Activated T-helper 17 cell treated with anti-CD3 and anti-CD28 coated beads, Interleukin-2, amount 50 U/mL, for 72 hours (primary cell): ENCODE data around the gene DPEP2. TPM values are rescaled to one million over a fixed set of nuclear protein-coding genes. Genes with fewer than 3 reads are reported as not detected.
A peak's percentile ranks its signal among the peaks of the same experiment; 100 is the strongest.
"Not testable (repeated sequence)": the region's sequence is repeated elsewhere in the genome, so short reads cannot be mapped to it uniquely, and the experiment has no call there.

Source experiments
- ATAC-seq: fragments of 150-1000 bp; cut with Tn5 transposase; replicated peaks from 2 replicates; pipeline ENCODE4 v1.10.0; 2021; ENCODE audit warnings: mild to moderate bottlenecking, moderate library complexity
- H3K27ac Mint-ChIP-seq: one replicate; pipeline ENCODE4 v1.8.0; 2022; ENCODE audit warnings: mixed read lengths
- H3K27me3 Mint-ChIP-seq: one replicate; pipeline ENCODE4 v1.8.0; 2022; ENCODE audit warnings: mixed read lengths
- H3K36me3 Mint-ChIP-seq: one replicate; pipeline ENCODE4 v1.8.0; 2022; ENCODE audit warnings: low read depth, mild to moderate bottlenecking, mixed read lengths
- H3K4me1 Mint-ChIP-seq: one replicate; pipeline ENCODE4 v1.8.0; 2022; ENCODE audit warnings: mixed read lengths
- H3K4me3 Mint-ChIP-seq: one replicate; pipeline ENCODE4 v1.8.0; 2022; ENCODE audit warnings: mild to moderate bottlenecking, mixed read lengths
- H3K9me3 Mint-ChIP-seq: one replicate; pipeline ENCODE4 v1.8.0; 2022; ENCODE audit warnings: mixed read lengths
- total RNA-seq, 2 donors: library from RNA; stranded (reverse); gene quantifications; one replicate each; pipeline ENCODE4 v1.2.3, GENCODE V29; 2022

Gene DPEP2, protein sequence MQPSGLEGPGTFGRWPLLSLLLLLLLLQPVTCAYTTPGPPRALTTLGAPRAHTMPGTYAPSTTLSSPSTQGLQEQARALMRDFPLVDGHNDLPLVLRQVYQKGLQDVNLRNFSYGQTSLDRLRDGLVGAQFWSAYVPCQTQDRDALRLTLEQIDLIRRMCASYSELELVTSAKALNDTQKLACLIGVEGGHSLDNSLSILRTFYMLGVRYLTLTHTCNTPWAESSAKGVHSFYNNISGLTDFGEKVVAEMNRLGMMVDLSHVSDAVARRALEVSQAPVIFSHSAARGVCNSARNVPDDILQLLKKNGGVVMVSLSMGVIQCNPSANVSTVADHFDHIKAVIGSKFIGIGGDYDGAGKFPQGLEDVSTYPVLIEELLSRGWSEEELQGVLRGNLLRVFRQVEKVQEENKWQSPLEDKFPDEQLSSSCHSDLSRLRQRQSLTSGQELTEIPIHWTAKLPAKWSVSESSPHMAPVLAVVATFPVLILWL
- 1 to 10 TPM; 2.8 to 7.3 TPM for total RNA-seq

DNA sequence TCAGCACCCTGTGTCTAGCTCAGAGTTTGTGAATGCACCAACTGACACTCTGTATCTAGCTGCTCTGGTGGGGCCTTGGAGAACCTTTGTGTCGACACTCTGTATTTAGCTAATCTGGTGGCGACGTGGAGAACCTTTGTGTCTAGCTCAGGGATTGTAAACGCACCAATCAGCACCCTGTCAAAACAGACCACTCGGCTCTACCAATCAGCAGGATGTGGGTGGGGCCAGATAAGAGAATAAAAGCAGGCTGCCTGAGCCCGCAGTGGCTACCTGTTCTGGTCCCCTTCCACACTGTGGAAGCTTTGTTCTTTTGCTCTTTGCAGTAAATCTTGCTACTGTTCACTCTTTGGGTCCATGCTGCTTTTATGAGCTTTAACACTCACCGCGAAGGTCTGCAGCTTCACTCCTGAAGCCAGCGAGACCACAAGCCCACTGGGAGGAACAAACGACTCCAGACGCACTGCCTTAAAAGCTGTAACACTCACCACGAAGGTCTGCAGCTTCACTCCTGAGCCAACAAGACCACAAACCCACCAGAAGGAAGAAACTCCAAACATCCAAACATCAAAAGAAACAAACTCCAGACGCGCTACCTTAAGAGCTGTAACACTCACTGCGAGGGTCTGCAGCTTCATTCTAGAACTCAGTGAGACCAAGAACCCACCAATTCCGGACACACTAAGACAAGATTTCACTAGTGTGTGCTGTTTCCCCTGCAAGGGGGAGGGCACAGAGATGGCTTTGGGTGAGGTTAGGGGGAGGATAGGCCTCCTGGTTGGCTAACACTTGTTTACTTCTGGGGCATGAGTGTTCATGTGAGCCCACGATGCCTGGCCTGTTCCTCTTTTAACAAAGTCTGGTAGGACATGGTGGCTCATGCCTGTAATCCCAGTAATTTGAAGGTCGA is at the start of gene DPEP2:
Gene DPEP2 (minus strand): TSS at position 706 of the 910 bp plus-strand sequence. CDS start 6,272 bp downstream, outside the sequence.
- H3K36me3 Mint-ChIP-seq, H3K27me3 Mint-ChIP-seq, H3K9me3 Mint-ChIP-seq: not testable (repeated sequence)
- ATAC-seq: peak; percentile 87
- peak within 1 kb of the TSS; percentile 77 for H3K4me3 Mint-ChIP-seq
- H3K27ac Mint-ChIP-seq: peak within 1 kb of the TSS; percentile 83
- H3K4me1 Mint-ChIP-seq: peaks cover 25% of the 10 kb centered on the region

DNA sequence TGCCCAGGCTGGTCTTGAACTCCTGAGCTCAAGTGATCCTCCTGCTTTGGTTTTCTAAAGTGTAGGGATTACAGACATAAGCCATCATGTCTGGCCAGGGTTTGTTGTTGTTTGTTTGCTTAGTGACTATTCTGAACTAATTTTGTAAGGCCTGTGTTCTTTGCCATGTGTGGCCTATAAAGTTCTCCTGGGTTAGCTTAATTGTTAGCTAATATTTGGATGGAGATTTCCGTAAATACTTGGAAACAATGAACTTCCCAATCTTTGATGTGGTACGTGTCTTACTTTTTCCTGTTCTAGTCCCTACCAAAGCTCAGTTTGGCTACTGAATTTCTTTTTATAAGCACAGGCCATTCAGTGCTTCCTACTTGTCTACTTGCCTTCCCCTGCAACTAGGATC is 48.7 kb upstream of the DPEP2 start:
- ATAC-seq: no peak
- Mint-ChIP-seq H3K4me1 (no peaks in the 10 kb centered on the region), H3K27ac (no peak overlapping the region), H3K9me3 (no peaks in the 10 kb centered on the region), H3K4me3 (no peak overlapping the region), H3K27me3 (no peaks in the 10 kb centered on the region), H3K36me3 (peaks cover 83% of the 10 kb centered on the region)

DNA sequence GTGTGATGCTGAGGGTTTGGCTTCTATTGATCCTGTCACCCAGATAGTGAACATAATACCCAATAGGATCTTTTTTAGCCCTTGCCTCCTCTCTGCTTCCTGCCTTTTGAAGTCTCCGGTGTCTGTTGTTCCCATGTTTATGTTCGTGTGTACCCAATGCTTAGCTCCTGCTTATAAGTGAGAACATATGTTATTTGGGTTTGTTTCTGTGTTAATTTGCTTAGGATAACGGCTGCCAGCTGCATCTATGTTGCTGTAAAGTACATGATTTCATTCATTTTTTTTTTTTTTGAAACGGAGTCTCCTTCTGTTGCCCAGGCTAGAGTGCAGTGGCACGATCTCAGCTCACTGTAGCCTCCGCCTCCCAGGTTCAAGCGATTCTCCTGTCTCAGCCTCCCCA is 46.8 kb upstream of the DPEP2 start:
- H3K4me3 Mint-ChIP-seq: no peak overlapping the region
- no peaks in the 10 kb centered on the region for H3K9me3 Mint-ChIP-seq
- no peak for ATAC-seq
- H3K4me1 Mint-ChIP-seq: no peaks in the 10 kb centered on the region
- H3K36me3 Mint-ChIP-seq: peaks cover 74% of the 10 kb centered on the region
- H3K27me3 Mint-ChIP-seq: no peaks in the 10 kb centered on the region
- no peak overlapping the region for H3K27ac Mint-ChIP-seq

- H3K9me3 Mint-ChIP-seq: no peaks in the 10 kb centered on the region
Observed at GRCh38 chr16:68041783-68042182, 42.5 kb upstream of the DPEP2 start.

DNA sequence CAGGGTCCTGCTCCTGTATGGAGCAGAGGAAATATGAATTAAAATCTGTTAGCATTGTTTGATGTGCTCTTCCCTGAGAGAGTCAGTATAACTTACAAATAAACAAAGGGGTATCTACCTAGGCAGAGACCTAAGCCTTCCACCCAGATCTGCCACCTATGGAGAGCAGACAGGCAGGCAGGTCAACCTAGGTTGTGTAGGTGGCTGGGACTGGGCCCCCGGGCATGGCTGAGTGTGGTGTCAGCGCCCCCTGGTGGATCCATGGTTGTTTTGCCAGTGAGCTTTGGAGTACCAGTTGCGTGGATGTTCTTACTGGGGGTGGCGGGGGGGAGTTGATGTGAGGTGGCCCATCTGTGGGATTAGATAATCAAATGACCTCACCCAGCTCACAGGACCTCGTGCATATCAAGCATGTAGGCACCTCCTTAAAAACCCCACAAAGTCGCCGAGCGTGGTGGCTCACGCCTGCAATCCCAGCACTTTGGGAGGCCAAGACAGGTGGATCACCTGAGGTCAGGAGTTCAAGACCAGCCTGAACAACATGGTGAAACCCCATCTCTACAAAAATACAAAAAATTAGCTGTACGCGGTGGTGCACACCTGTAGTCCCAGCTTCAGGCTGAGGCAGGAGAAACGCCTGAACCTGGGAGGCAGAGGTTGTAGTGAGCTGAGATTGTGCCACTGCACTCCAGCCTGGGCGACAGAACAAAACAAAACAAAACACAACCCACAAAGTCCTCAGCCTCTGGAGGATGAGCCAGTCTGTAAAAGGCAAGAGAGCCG is 41.4 kb upstream of the DPEP2 start:
- peak overlapping the region; percentile 60 for H3K27ac Mint-ChIP-seq
- H3K9me3 Mint-ChIP-seq: no peaks in the 10 kb centered on the region
- no peak overlapping the region for H3K4me3 Mint-ChIP-seq
- no peaks in the 10 kb centered on the region for H3K27me3 Mint-ChIP-seq
- peak; percentile 99 for ATAC-seq
- H3K4me1 Mint-ChIP-seq: peaks cover 9% of the 10 kb centered on the region
- H3K36me3 Mint-ChIP-seq: peaks cover 60% of the 10 kb centered on the region

More at GRCh38 chr16:68041783-68042182, 42.5 kb upstream of the DPEP2 start:
- no peak overlapping the region for H3K27ac Mint-ChIP-seq
- peaks cover 65% of the 10 kb centered on the region for H3K36me3 Mint-ChIP-seq
- ATAC-seq: no peak
- peaks cover 9% of the 10 kb centered on the region for H3K4me1 Mint-ChIP-seq
- no peaks in the 10 kb centered on the region for H3K27me3 Mint-ChIP-seq
- no peak overlapping the region for H3K4me3 Mint-ChIP-seq

- peaks cover 9% of the 10 kb centered on the region for H3K4me1 Mint-ChIP-seq
- H3K27ac Mint-ChIP-seq: no peak overlapping the region
Observed at GRCh38 chr16:68037841-68038597, 38.7 kb upstream of the DPEP2 start.

DNA sequence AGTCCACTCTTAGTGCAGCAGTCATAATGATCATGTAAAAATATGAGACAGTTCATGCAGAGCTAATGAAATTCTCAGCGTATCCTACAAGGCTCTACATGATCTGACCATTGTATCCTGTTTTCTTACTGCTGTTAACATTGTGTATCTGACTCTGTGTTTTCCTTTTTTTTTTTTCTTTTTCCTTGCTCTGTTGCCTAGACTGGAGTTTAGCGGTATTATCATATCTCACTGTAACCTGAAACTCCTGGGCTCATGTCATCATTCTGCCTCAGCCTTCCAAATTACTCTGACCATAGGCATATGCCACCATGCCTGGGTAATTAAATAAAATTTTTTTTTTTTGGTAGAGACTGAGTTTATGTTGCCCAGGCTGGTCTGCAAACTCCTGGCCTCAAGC is 35.9 kb upstream of the DPEP2 start:
- peaks cover 10% of the 10 kb centered on the region for H3K4me1 Mint-ChIP-seq
- H3K9me3 Mint-ChIP-seq: no peaks in the 10 kb centered on the region
- H3K36me3 Mint-ChIP-seq: peaks cover 62% of the 10 kb centered on the region
- H3K4me3 Mint-ChIP-seq: no peak overlapping the region
- no peak for ATAC-seq
- no peaks in the 10 kb centered on the region for H3K27me3 Mint-ChIP-seq
- H3K27ac Mint-ChIP-seq: no peak overlapping the region

More at GRCh38 chr16:68037841-68038597, 38.7 kb upstream of the DPEP2 start:
- ATAC-seq: no peak
- H3K36me3 Mint-ChIP-seq: peaks cover 57% of the 10 kb centered on the region
- H3K9me3 Mint-ChIP-seq: no peaks in the 10 kb centered on the region
- no peak overlapping the region for H3K4me3 Mint-ChIP-seq
- no peaks in the 10 kb centered on the region for H3K27me3 Mint-ChIP-seq

- H3K4me1 Mint-ChIP-seq: peaks cover 5% of the 10 kb centered on the region
- H3K36me3 Mint-ChIP-seq: peaks cover 53% of the 10 kb centered on the region
- no peak for ATAC-seq
- no peak overlapping the region for H3K27ac Mint-ChIP-seq
- no peaks in the 10 kb centered on the region for H3K27me3 Mint-ChIP-seq
- H3K4me3 Mint-ChIP-seq: no peak overlapping the region
- H3K9me3 Mint-ChIP-seq: no peaks in the 10 kb centered on the region
Observed at GRCh38 chr16:68033101-68033500, 33.8 kb upstream of the DPEP2 start.

GRCh38 chr16:68031951-68032350 is 32.7 kb upstream of the DPEP2 start:
- Mint-ChIP-seq H3K27me3 (no peaks in the 10 kb centered on the region), H3K4me1 (peaks cover 5% of the 10 kb centered on the region), H3K27ac (peak overlapping the region; percentile 55), H3K36me3 (peaks cover 58% of the 10 kb centered on the region), H3K4me3 (no peak overlapping the region), H3K9me3 (no peaks in the 10 kb centered on the region)
- ATAC-seq: peak; percentile 49

DNA sequence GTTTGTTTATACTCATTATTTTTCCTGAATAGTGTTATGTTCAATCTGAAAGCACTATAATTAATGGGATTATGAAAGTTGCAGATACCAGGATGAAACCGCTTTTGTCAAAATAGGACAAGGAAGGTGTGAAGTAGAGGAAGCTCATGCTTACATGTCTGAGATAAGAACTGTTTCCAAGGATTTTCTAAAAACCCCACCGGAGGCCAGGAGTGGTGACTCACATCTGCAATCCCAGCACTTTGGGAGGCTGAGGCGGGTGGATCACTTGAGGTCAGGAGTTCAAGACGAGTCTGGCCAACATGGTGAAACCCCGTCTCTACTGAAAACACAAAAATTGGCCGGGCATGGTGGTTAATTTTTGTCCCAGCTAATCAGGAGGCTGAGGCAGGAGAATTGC is 30.8 kb upstream of the DPEP2 start:
- ATAC-seq: not testable (repeated sequence)

DNA sequence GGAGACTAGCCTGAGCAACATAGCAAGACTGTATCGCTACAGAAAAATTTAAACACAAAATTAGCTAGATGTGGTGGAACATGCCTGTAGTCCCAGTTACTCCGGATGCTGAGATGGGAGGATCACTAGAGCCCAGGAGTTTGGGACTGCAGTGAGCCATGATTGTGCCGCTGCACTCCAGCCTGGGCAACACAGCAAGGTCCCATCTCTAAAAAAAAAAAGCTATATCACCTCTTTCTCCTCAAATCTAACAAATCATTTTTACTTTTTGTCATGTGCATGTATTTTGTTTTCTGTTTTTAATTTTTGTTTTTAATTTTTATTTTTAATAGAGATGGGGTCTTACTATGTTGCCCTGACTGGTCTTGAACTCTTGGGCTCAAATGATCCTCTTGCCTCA is 29.7 kb upstream of the DPEP2 start:
- H3K4me1 Mint-ChIP-seq: peaks cover 5% of the 10 kb centered on the region
- H3K4me3 Mint-ChIP-seq: no peak overlapping the region
- no peaks in the 10 kb centered on the region for H3K27me3 Mint-ChIP-seq
- ATAC-seq: no peak
- no peak overlapping the region for H3K27ac Mint-ChIP-seq
- H3K36me3 Mint-ChIP-seq: peaks cover 64% of the 10 kb centered on the region
- no peaks in the 10 kb centered on the region for H3K9me3 Mint-ChIP-seq

More for the DNA sequence above, 30.8 kb upstream of the DPEP2 start:
- H3K9me3 Mint-ChIP-seq, H3K4me3 Mint-ChIP-seq, H3K27me3 Mint-ChIP-seq, H3K27ac Mint-ChIP-seq, H3K4me1 Mint-ChIP-seq: not testable (repeated sequence)
- H3K36me3 Mint-ChIP-seq: peaks cover 66% of the 10 kb centered on the region

DNA sequence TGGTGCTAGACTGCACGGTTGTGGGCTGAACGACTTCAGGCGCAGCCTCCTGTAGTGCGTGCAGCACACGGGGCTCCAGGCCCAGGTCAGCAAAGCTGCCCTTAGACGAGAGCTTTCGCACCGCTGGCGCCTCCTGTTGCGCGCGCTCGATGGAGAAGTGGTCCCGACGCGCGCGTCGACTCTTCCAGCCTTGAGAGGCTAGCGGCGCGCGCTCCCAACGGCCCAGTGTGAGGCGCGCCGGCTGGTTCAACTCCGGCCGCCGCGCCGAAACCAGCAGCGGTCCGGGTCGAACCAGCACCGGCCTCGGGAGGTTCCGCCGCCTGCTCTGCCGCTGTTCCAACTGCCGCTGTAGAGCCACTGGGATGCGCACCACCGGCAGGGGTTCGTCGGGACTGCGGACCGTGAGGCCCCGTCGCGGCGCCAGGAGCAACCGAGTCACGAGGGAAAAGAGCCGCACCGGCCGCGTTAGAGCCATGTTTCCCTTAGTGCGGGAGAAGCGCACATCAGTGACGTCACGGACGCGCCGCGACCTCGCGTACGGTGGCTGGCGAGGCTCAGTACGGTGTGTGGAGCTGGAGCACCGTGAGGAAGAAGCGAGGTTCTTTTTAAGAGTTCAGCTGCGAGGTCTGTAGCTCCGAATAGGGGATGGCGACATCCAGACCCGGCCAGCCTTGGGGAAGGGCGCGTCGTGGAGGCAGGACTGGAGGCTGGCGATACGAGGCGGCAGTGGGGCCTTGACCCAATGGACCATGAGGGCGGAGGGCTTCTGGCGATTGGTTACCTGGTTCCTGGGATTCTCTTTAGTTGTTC is 23.6 kb upstream of the DPEP2 start, which contains the start of the genes DDX28 and DUS2:
Gene DDX28 (minus strand): TSS at position 505 of the 810 bp plus-strand sequence. CDS start 30 bp downstream, at position 475.
Gene DUS2 (plus strand): TSS at position 557 of the 810 bp plus-strand sequence. CDS start 14,740 bp downstream, outside the sequence.
- Mint-ChIP-seq H3K4me1 (no peaks in the 10 kb centered on the region), H3K36me3 (peaks cover 61% of the 10 kb centered on the region), H3K9me3 (no peaks in the 10 kb centered on the region), H3K27ac (peak within 1 kb of the TSS; percentile 97), H3K27me3 (no peaks in the 10 kb centered on the region), H3K4me3 (peak within 1 kb of the TSS; percentile 89)
- peak; percentile 97 for ATAC-seq
